IPS-15b (cell line): ENCODE data around the gene TNNC2.
"Not testable (repeated sequence)": the region's sequence is repeated elsewhere in the genome, so short reads cannot be mapped to it uniquely, and the experiment has no call there.

Experiments
- H3K27me3 ChIP-seq: one replicate; pipeline ENCODE4 v1.6.1; 2013; ENCODE audit warnings: low read length; ENCODE audit not compliant: control insufficient read depth, insufficient read depth
- H3K36me3 ChIP-seq: one replicate; pipeline ENCODE4 v1.6.1; 2013; ENCODE audit warnings: low read length; ENCODE audit not compliant: control insufficient read depth, insufficient read depth
- H3K4me1 ChIP-seq: one replicate; pipeline ENCODE4 v1.6.1; 2013; ENCODE audit warnings: mild to moderate bottlenecking, low read length; ENCODE audit not compliant: control insufficient read depth, insufficient read depth
- H3K4me3 ChIP-seq: one replicate; pipeline ENCODE4 v1.5.1; 2013; ENCODE audit warnings: low read depth, low read length
- H3K9ac ChIP-seq: one replicate; pipeline ENCODE4 v1.6.1; 2013; ENCODE audit warnings: low read depth, mild to moderate bottlenecking, low read length
- H3K9me3 ChIP-seq: one replicate; pipeline ENCODE4 v1.6.1; 2013; ENCODE audit warnings: mild to moderate bottlenecking, low read length; ENCODE audit not compliant: control insufficient read depth, insufficient read depth

TNNC2 gene

DNA sequence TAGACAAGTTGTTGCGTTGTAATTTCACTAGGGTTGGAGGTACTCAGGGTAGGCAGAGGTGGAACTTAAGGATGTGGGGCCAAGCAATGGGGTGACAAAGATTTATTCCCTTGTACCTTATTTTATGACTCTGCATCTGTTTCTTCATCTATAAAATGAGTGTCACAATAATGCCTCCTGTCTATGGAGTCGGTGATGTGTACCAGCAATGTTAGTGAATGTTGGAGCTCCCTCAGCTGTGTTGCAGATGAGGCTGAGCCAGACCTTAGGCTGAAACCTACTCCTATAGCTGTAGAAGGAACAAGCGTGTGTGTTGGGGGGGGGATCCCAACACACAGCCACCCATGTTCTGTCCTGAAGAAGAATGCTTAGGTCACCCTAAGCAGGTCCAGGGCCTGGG lies 10.2 kb downstream of the TNNC2 start:
- no peak overlapping the region for H3K9ac ChIP-seq
- H3K4me3 ChIP-seq: no peak overlapping the region
- H3K27me3 ChIP-seq: no peaks in the 10 kb centered on the region
- peaks cover 24% of the 10 kb centered on the region for H3K36me3 ChIP-seq
- H3K4me1 ChIP-seq: no peaks in the 10 kb centered on the region
- H3K9me3 ChIP-seq: no peaks in the 10 kb centered on the region

DNA sequence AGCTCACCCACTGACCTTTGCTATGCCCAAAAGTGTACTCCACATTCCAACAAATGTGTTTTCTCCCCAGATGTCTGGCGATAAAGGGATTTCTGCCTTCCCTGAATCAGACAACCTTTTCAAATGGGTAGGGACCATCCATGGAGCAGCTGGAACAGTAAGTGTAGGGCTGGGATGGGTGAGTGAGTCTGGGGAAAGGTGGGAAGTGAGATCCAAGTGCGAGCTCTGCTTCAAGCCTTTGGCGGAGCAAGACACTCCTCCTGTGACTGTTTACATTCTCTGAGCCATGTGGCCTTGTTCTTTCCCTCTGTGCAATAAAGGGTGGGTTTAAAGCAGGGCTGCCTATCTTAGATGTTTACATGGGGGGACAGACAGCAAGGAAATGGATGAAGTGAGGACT lies 12.8 kb downstream of the TNNC2 start:
- Histone ChIP-seq H3K9ac (no peak overlapping the region), H3K4me3 (no peak overlapping the region), H3K9me3 (no peaks in the 10 kb centered on the region), H3K36me3 (peaks cover 37% of the 10 kb centered on the region), H3K27me3 (no peaks in the 10 kb centered on the region), H3K4me1 (no peaks in the 10 kb centered on the region)

DNA sequence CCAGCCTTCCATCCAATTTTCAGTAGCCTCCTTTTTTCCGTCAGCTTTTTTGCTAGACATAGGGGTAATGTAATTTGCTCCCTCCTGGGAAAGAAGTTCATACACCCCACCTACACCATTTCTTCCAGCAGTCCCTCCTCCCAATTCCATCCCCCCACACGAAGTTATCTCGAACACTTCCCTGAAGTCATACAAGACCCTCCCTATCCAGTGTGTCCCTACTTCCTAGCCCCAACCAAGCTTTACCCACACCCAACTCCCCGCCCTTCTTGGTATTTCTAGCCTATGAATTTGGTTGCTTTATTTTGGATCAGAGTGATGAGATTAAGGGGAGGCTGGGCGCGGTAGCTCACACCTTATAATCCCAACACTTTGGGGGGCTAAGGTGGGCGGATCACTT lies 13.6 kb downstream of the TNNC2 start:
- H3K36me3 ChIP-seq: peaks cover 38% of the 10 kb centered on the region
- no peaks in the 10 kb centered on the region for H3K9me3 ChIP-seq
- no peaks in the 10 kb centered on the region for H3K4me1 ChIP-seq
- H3K4me3 ChIP-seq: peak overlapping the region; percentile 95
- H3K27me3 ChIP-seq: no peaks in the 10 kb centered on the region
- H3K9ac ChIP-seq: peak overlapping the region; percentile 96

DNA sequence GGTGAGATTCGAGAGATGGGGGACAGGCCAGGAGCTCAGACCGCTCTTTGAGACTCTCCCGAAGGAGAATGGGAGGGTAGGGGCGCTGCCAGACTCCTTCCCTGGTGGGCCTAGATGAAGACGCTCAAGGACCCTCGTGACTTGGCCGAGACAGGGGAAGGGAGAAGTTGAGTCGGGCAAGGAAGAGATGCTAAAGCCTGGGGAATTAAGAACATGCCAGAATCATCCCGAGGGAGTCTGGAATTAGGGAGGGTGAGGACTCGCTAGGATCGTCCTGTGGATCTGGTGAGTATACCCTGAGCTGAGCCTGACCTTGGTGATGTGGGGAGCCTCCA lies 14.1 kb downstream of the TNNC2 start:
- Histone ChIP-seq H3K27me3 (no peaks in the 10 kb centered on the region), H3K36me3 (peaks cover 38% of the 10 kb centered on the region), H3K9me3 (no peaks in the 10 kb centered on the region), H3K9ac (peak overlapping the region; percentile 96), H3K4me1 (no peaks in the 10 kb centered on the region), H3K4me3 (peak overlapping the region; percentile 95)

DNA sequence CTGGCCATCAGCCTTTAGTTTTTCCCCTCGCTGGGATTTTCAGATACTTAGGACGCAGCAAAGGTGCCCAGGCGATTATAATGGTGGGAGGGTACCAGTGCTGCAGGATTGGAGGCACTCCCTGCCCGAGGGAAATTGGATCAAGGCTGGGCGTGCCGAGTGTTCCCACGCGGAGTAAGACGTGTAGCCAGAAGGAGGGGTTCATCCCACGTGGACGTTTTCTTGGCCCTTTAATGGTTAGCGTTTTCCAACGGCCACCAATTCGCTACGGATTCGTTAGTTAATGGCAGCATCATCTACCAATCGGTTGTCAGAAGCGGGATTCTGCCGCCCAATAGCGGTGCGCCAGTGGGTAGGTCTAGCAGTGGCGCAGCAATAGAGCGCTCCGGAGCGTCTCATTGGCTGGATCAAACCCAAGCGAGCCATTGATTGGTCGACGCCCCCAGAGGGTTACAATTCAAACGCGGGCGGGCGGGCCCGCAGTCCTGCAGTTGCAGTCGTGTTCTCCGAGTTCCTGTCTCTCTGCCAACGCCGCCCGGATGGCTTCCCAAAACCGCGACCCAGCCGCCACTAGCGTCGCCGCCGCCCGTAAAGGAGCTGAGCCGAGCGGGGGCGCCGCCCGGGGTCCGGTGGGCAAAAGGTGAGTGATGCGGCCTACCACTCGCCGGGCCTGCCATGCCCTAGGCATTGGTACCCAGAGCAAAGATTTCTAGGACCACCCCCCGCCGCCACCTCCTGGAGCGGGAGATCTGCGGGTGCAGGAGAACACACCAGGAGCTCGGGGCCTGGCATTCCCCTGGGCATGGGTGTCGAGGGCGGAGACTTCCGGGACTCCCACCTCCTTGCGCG lies 14.7 kb downstream of the TNNC2 start, which contains the start of gene UBE2C:
TSS of gene UBE2C (plus strand) at position 488 of the 849 bp plus-strand sequence. CDS start at position 540, 52 bp downstream.
- H3K9me3 ChIP-seq: no peaks in the 10 kb centered on the region
- H3K4me1 ChIP-seq: no peaks in the 10 kb centered on the region
- peaks cover 38% of the 10 kb centered on the region for H3K36me3 ChIP-seq
- H3K4me3 ChIP-seq: peak within 1 kb of the TSS; percentile 95
- H3K27me3 ChIP-seq: no peaks in the 10 kb centered on the region
- H3K9ac ChIP-seq: peak within 1 kb of the TSS; percentile 96

DNA sequence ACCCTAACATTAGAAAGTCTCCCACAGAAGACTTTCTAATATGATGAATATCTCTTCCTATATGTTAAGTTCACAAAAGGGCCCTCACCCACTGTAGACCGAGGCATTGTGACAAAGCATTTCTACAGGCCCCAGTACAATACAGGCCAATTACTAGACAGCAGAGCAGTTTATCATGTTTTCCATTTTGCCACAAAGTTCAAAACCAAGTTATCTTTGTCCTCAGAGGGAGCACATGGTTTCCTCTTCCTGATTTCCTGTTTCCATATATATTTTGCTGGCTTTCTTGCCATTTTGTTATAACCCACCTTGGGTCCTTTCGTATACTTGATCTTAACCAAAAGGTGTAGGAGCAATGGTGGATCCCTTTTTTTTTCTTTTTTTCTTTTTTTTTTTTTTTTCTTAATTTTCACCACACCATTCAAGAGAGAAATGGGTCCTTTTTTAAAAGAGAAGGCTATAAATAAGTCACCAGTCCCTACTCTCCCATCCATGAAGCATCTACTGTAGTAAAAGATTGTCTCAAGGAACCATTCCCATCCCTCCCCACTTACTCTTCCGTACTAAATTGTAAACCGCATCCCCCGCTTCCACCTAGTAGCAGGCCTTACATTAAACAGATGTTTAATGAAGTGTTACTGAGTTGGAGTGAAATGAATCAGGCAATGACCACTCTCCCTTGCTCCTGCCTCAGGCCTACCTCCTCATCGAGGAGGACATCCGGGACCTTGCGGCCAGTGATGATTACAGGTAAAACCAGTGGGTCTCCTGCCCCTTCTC lies 16.7 kb downstream of the TNNC2 start:
- H3K4me1 ChIP-seq: no peaks in the 10 kb centered on the region
- no peaks in the 10 kb centered on the region for H3K27me3 ChIP-seq
- no peaks in the 10 kb centered on the region for H3K9me3 ChIP-seq
- no peak overlapping the region for H3K9ac ChIP-seq
- no peak overlapping the region for H3K4me3 ChIP-seq
- H3K36me3 ChIP-seq: peaks cover 27% of the 10 kb centered on the region

DNA sequence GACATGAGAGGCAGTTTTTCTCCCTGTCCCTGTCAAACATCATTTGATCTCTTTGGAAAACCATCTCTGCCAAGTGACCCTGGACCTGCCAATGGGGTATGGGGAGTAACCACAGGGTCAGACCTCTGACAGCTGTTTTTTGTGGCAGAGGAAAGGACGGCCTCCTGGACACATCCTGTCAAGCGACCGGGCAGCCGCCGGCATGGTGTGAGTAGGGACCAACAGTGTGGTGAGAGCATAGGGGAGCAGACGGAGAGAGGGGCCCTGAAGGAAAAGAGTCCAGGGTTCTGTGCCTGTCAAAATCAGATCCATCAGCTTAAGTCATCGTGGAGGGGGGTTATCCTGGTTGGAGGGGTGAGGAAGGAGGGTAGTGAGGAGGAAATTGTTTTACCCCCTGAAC lies 25.3 kb downstream of the TNNC2 start:
- H3K9me3 ChIP-seq: no peaks in the 10 kb centered on the region
- no peaks in the 10 kb centered on the region for H3K27me3 ChIP-seq
- H3K4me1 ChIP-seq: peaks cover 3% of the 10 kb centered on the region
- peaks cover 17% of the 10 kb centered on the region for H3K36me3 ChIP-seq
- H3K4me3 ChIP-seq: no peak overlapping the region
- H3K9ac ChIP-seq: no peak overlapping the region

DNA sequence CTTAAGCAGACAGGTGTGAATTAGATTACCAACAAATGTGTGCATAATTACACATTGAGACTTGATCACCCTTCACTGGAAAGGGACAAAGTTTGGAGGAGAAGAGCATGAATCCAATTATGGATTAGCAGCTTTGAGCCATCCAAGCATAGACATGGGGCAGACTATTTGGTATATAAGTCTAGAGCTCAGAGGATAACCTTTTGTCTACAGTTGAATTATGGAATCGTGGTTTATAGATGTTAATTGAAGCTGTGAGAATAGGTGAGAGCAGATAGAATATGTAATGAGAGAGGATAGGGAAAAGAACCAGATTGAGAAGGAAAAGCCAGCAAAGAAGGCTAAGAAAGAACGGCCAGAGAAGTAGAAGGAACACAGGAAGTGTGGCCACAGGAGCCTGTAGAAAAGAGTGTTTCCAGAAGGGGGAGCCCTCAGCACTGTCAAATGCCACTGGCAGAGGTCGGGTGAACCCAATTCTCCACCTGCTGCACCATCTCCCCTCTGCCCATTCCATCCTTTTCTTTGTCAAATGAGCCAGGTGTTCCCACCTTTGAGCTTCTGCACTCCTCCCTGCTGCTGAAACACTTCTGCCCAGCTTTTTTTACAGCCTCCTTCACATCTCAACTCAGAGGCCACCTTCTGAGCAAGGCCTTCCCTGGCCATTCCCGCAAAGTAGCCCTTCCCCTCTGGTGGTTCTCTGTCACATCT lies 28.0 kb downstream of the TNNC2 start:
- Histone ChIP-seq H3K9ac (no peak overlapping the region), H3K9me3 (no peaks in the 10 kb centered on the region), H3K27me3 (no peaks in the 10 kb centered on the region), H3K36me3 (peaks cover 17% of the 10 kb centered on the region), H3K4me1 (peaks cover 3% of the 10 kb centered on the region), H3K4me3 (no peak overlapping the region)

DNA sequence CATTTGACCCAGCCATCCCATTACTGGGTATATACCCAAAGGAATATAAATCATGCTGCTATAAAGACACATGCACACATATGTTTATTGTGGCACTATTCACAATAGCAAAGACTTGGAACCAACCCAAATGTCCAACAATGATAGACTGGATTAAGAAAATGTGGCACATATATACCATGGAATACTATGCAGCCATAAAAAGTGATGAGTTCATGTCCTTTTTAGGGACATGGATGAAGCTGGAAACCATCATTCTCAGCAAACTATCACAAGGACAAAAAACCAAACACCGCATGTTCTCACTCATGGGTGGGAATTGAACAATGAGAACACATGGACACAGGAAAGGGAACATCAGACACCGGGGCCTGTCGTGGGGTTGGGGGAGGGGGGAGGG lies 29.2 kb downstream of the TNNC2 start:
- peaks cover 17% of the 10 kb centered on the region for H3K36me3 ChIP-seq
- H3K27me3 ChIP-seq, H3K4me3 ChIP-seq, H3K9ac ChIP-seq, H3K9me3 ChIP-seq, H3K4me1 ChIP-seq: not testable (repeated sequence)

DNA sequence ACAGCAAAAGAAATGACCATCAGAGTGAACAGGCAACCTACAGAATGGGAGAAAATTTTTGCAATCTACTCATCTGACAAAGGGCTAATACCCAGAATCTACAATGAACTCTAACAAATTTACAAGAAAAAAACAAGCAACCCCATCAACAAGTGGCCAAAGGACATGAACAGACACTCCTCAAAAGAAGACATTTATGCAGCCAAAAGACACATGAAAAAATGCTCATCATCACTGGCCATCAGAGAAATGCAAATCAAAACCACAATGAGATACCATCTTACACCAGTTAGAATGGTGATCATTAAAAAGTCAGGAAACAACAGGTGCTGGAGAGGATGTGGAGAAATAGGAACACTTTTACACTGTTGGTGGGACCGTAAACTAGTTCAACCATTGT lies 29.6 kb downstream of the TNNC2 start:
- H3K4me3 ChIP-seq, H3K9ac ChIP-seq, H3K9me3 ChIP-seq, H3K4me1 ChIP-seq, H3K27me3 ChIP-seq: not testable (repeated sequence)
- H3K36me3 ChIP-seq: peaks cover 17% of the 10 kb centered on the region

DNA sequence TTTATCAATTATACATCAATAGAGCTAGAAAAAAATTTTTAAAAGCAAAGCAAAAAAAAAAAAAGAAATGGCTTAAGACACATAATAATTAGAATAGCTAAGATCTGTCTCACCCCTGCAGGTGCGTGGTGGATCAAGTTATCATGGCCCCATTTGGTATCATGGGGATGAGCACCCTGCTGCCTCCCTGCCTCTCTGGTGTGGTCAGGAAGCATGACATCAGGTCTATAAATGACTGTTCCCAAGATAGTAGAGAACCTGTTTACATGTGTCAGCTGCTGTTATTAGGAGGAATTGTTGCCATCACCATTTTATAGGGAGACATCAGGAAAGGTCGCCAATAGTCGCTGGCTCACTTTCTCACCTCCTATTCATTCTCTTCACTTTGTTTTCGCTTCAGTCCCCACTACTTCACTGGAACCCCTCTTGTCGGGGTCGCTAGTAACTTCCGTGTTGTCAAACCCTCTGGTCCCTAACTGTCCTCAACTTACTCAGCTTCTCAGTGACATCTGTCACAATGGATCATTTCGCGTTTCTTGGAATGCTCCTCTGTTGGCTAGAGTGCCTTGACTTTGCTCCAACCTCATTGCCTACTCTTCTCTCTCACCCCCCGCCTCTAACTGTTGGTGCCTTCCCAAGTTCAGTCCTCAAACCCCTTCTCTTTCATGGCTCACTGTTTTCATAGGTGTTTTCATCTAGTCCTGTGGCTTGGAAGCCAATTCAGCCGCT lies 30.6 kb downstream of the TNNC2 start:
- H3K4me1 ChIP-seq: peaks cover 3% of the 10 kb centered on the region
- no peak overlapping the region for H3K4me3 ChIP-seq
- no peaks in the 10 kb centered on the region for H3K27me3 ChIP-seq
- no peak overlapping the region for H3K9ac ChIP-seq
- H3K9me3 ChIP-seq: no peaks in the 10 kb centered on the region
- H3K36me3 ChIP-seq: peaks cover 12% of the 10 kb centered on the region
